ENCODE results near the gene AHNAK2.
"Not testable (repeated sequence)": the region's sequence is repeated elsewhere in the genome, so short reads cannot be mapped to it uniquely, and the experiment has no call there.

AHNAK2 gene

GRCh38 chr14:104912053-104912452 is 66.1 kb downstream of the AHNAK2 start:
- TF ChIP-seq CTCF (IDR thresholded peaks at IDR 0.05; ENCODE audit: insufficient read depth, low read depth, low read length, missing control alignments): no peak
- DNase-seq (ENCODE audit: low read depth): no peak
- H3K4me3 ChIP-seq (ENCODE audit: low read length): no peak overlapping the region

- no peak for TF ChIP-seq CTCF (IDR thresholded peaks at IDR 0.05; ENCODE audit: insufficient read depth, low read depth, low read length, missing control alignments)
- no peak for DNase-seq (ENCODE audit: low read depth)
- H3K4me3 ChIP-seq (ENCODE audit: low read length): no peak overlapping the region
Observed at GRCh38 chr14:104908303-104908702, 69.9 kb downstream of the AHNAK2 start.

GRCh38 chr14:104905579-104905933 is 72.6 kb downstream of the AHNAK2 start:
- not testable (repeated sequence) for DNase-seq (ENCODE audit: low read depth); H3K4me3 ChIP-seq (ENCODE audit: low read length)

GRCh38 chr14:104904650-104905578 is 73.3 kb downstream of the AHNAK2 start:
- not testable (repeated sequence) for DNase-seq (ENCODE audit: low read depth); H3K4me3 ChIP-seq (ENCODE audit: low read length)

- no peak overlapping the region for H3K4me3 ChIP-seq (ENCODE audit: low read length)
- DNase-seq (ENCODE audit: low read depth): no peak
- TF ChIP-seq CTCF (IDR thresholded peaks at IDR 0.05; ENCODE audit: insufficient read depth, low read depth, low read length, missing control alignments): no peak
Observed at GRCh38 chr14:104903990-104904389, 74.2 kb downstream of the AHNAK2 start.

GRCh38 chr14:104900639-104901512 is 77.3 kb downstream of the AHNAK2 start:
- DNase-seq (ENCODE audit: low read depth): no peak
- no peak overlapping the region for H3K4me3 ChIP-seq (ENCODE audit: low read length)
- no peak for TF ChIP-seq CTCF (IDR thresholded peaks at IDR 0.05; ENCODE audit: insufficient read depth, low read depth, low read length, missing control alignments)

GRCh38 chr14:104899781-104900180 is 78.4 kb downstream of the AHNAK2 start:
- no peak overlapping the region for H3K4me3 ChIP-seq (ENCODE audit: low read length)
- no peak for TF ChIP-seq CTCF (IDR thresholded peaks at IDR 0.05; ENCODE audit: insufficient read depth, low read depth, low read length, missing control alignments)
- no peak for DNase-seq (ENCODE audit: low read depth)
